HCT116 (cell line): ENCODE data around the gene NPPC. TPM values are rescaled to one million over a fixed set of nuclear protein-coding genes. Genes with fewer than 3 reads are reported as not detected.

Experiments
- ATAC-seq: fragments of 200-7000 bp; cut with Tn5 transposase; 2 replicates; pipeline ENCODE4 v1.9.1; 2020; ENCODE audit warnings: mild to moderate bottlenecking, moderate library complexity
- BruUV-seq: library from RNA; stranded (reverse); fragments of 400-500 nt; replicated peaks from 2 replicates; lab custom pipeline; 2021; lab: Mats Ljungman, UMichigan
- CTCF ChIA-PET: fragments of 300-600 bp; sonication (Branson Sonifier 250); formaldehyde crosslinking; loops from one replicate; lab custom pipeline; 2021; ENCODE audit warnings: antibody characterized with exemption; lab: Charles Lee
- POLR2A ChIA-PET: fragments of 300-600, 350-600 bp; sonication (Branson Sonifier 250); formaldehyde crosslinking; loops from one replicate; lab custom pipeline; 2021; ENCODE audit warnings: antibody characterized with exemption; lab: Charles Lee
- RAD21 ChIA-PET, 2 experiments: fragments of 300-600 bp; sonication (Branson Sonifier 250); formaldehyde crosslinking; loops; one replicate each; lab custom pipeline; 2023; ENCODE audit warnings: low total read pairs in 2 of 2; ENCODE audit not compliant: uncharacterized antibody in 2 of 2, unreplicated experiment in 2 of 2, low non-redundant PET in 1 of 2; lab: Charles Lee
- DNase-seq: peaks from one replicate; pipeline ENCODE4 v3.0.0-alpha.2; 2010; ENCODE audit warnings: low read depth, low spot score
- H2AFZ ChIP-seq: fragments of 200-600 bp; shearing (Covaris generic), sonication (generic); 2 replicates; pipeline ENCODE4 v1.6.1; 2017; ENCODE audit warnings: low read depth, mixed run types, mixed read lengths, antibody characterized with exemption, low read length; ENCODE audit not compliant: poor library complexity, severe bottlenecking
- H3K27ac ChIP-seq: 2 replicates; pipeline ENCODE4 v1.5.1; 2012; ENCODE audit warnings: low read depth, low read length
- H3K27me3 ChIP-seq: fragments of 200-600 bp; sonication (generic); 2 replicates; pipeline ENCODE4 v1.6.1; 2016; ENCODE audit warnings: mixed run types, low read length, mixed read lengths; ENCODE audit not compliant: insufficient read depth
- H3K36me3 ChIP-seq, 2 experiments: fragments of 200-500 bp in 1 of 2; fragments of 200-600 bp in 1 of 2; sonication (Bioruptor generic) in 1 of 2; sonication (generic) in 1 of 2; 2 replicates each; pipeline versions ENCODE4 v1.5.1 to v1.6.1; 2014 to 2016; ENCODE audit warnings: low read length in 2 of 2, inconsistent platforms in 1 of 2, mixed read lengths in 1 of 2, mixed run types in 1 of 2; ENCODE audit not compliant: insufficient read depth in 2 of 2, control insufficient read depth in 1 of 2
- H3K4me1 ChIP-seq, 2 experiments: fragments of 200-600 bp in 1 of 2; sonication (generic) in 1 of 2; 2 replicates each; pipeline versions ENCODE4 v1.5.1 to v1.6.1; 2012 to 2017; ENCODE audit warnings: low read length in 2 of 2, inconsistent platforms in 1 of 2, mild to moderate bottlenecking in 1 of 2, mixed read lengths in 1 of 2, mixed run types in 1 of 2, moderate library complexity in 1 of 2; ENCODE audit not compliant: insufficient read depth in 2 of 2, control insufficient read depth in 1 of 2
- H3K4me2 ChIP-seq: fragments of 200-600 bp; sonication (generic); 2 replicates; pipeline ENCODE4 v1.6.1; 2017; ENCODE audit warnings: mixed run types, low read length, mixed read lengths
- H3K4me3 ChIP-seq, 2 experiments: fragments of 200-600 bp in 1 of 2; sonication (generic) in 1 of 2; replicated peaks in 1 of 2; 2 replicates each; pipeline ENCODE4 v1.5.1; 2011 to 2016; ENCODE audit warnings: low read length in 2 of 2, control low read depth in 1 of 2, low read depth in 1 of 2, mild to moderate bottlenecking in 1 of 2, mixed read lengths in 1 of 2, mixed run types in 1 of 2
- H3K79me2 ChIP-seq: fragments of 200-600 bp; sonication (generic); 2 replicates; pipeline ENCODE4 v1.6.1; 2017; ENCODE audit warnings: mild to moderate bottlenecking, mixed run types, low read length, moderate library complexity, mixed read lengths; ENCODE audit not compliant: insufficient read depth
- H3K9ac ChIP-seq: fragments of 200-600 bp; sonication (generic); 2 replicates; pipeline ENCODE4 v1.6.1; 2016; ENCODE audit warnings: low read length, mixed read lengths
- H3K9me2 ChIP-seq: fragments of 200-600 bp; sonication (generic), shearing (Covaris generic); 2 replicates; pipeline ENCODE4 v1.6.1; 2017; ENCODE audit warnings: mixed run types, mild to moderate bottlenecking, moderate library complexity; ENCODE audit not compliant: insufficient read depth
- H3K9me3 ChIP-seq, 2 experiments: fragments of 200-500 bp in 1 of 2; fragments of 200-600 bp in 1 of 2; sonication (Bioruptor generic) in 1 of 2; sonication (generic) in 1 of 2; 2 replicates each; pipeline ENCODE4 v1.6.1; 2014 to 2017; ENCODE audit warnings: low read length in 2 of 2, mixed read lengths in 2 of 2, inconsistent platforms in 1 of 2, low read depth in 1 of 2, mild to moderate bottlenecking in 1 of 2, mixed run types in 1 of 2, moderate library complexity in 1 of 2; ENCODE audit not compliant: control insufficient read depth in 1 of 2, insufficient read depth in 1 of 2
- H4K20me1 ChIP-seq: fragments of 200-600 bp; sonication (generic), shearing (Covaris generic); 2 replicates; pipeline ENCODE4 v1.6.1; 2017; ENCODE audit warnings: mixed run types, mild to moderate bottlenecking, moderate library complexity; ENCODE audit not compliant: insufficient read depth
- CEBPB ChIP-seq: IDR thresholded peaks from 2 replicates; pipeline ENCODE4 v1.6.1; 2012; ENCODE audit warnings: low read depth
- EGR1 ChIP-seq: IDR thresholded peaks from 2 replicates; pipeline ENCODE4 v1.6.1; 2012; ENCODE audit warnings: low read depth
- ELF1 ChIP-seq: IDR thresholded peaks from 2 replicates; pipeline ENCODE4 v1.6.1; 2012; ENCODE audit warnings: low read depth, borderline replicate concordance
- EZH2 ChIP-seq: fragments of 200-600 bp; sonication (generic); IDR thresholded peaks from 2 replicates; pipeline ENCODE4 v1.6.1; 2017; ENCODE audit warnings: antibody characterized with exemption, mixed run types
- EZH2phosphoT487 ChIP-seq: fragments of 200-600 bp; IDR thresholded peaks from 2 replicates; pipeline ENCODE4 v1.6.1; 2018; ENCODE audit warnings: antibody characterized with exemption, borderline replicate concordance
- FOSL1 ChIP-seq: IDR thresholded peaks from 2 replicates; pipeline ENCODE4 v1.6.1; 2012; ENCODE audit warnings: low read depth
- JUND ChIP-seq: IDR thresholded peaks from 2 replicates; pipeline ENCODE4 v1.6.1; 2012
- POLR2A ChIP-seq: IDR thresholded peaks from 2 replicates; pipeline ENCODE4 v1.7.0; 2011; ENCODE audit warnings: borderline replicate concordance; ENCODE audit not compliant: insufficient read depth, insufficient read length; ENCODE audit errors: extremely low read depth
- POLR2AphosphoS5 ChIP-seq: IDR thresholded peaks from 2 replicates; pipeline ENCODE4 v1.6.1; 2011; ENCODE audit warnings: mild to moderate bottlenecking, low read depth, low read length, moderate library complexity
- RAD21 ChIP-seq: IDR thresholded peaks from 2 replicates; pipeline ENCODE4 v1.6.1; 2012; ENCODE audit warnings: low read depth, mild to moderate bottlenecking
- TCF7L2 ChIP-seq: IDR thresholded peaks from 2 replicates; pipeline ENCODE4 v1.7.0; 2011; ENCODE audit warnings: borderline replicate concordance, inconsistent platforms; ENCODE audit not compliant: insufficient read depth, insufficient read length; ENCODE audit errors: extremely low read depth
- ZNF274 ChIP-seq: fragments of 200-500 bp; sonication (Bioruptor generic); IDR thresholded peaks from 2 replicates; pipeline ENCODE4 v1.6.1; 2014; ENCODE audit warnings: mild to moderate bottlenecking, low read depth, low read length, inconsistent platforms
- intact Hi-C: fragments of 100-400 bp; cut with micrococcal nuclease; formaldehyde crosslinking; loops from 2 replicates; pipeline ENCODE4 v1.10.0; 2022
- total RNA-seq: library from RNA; stranded (reverse); gene quantifications from one replicate; pipeline ENCODE4 v1.2.1, GENCODE V29; 2021; ENCODE audit not compliant: unreplicated experiment
- TF ChIP-seq, protein P1 (sequence below), 3 experiments: fragments of 200-600 bp in 1 of 3; sonication (generic) in 1 of 3; IDR thresholded peaks in 2 of 3; conservative IDR thresholded peaks in 1 of 3; 2 replicates each; pipeline ENCODE4 v1.5.1; 2012 to 2017; ENCODE audit warnings: low read depth in 2 of 3, low read length in 2 of 3, antibody characterized with exemption in 1 of 3, borderline replicate concordance in 1 of 3, control low read depth in 1 of 3, mild to moderate bottlenecking in 1 of 3, mixed read lengths in 1 of 3, mixed run types in 1 of 3, moderate library complexity in 1 of 3; ENCODE audit not compliant: insufficient read depth in 1 of 3
- TF ChIP-seq, protein P2 (sequence below): IDR thresholded peaks from 2 replicates; pipeline ENCODE4 v1.6.1; 2012
- TF ChIP-seq, protein P3 (sequence below): IDR thresholded peaks from 2 replicates; pipeline ENCODE4 v1.6.1; 2012

The NPPC gene
- total RNA-seq, 1 experiment from 2014 or later, result 0.52 TPM

DNA sequence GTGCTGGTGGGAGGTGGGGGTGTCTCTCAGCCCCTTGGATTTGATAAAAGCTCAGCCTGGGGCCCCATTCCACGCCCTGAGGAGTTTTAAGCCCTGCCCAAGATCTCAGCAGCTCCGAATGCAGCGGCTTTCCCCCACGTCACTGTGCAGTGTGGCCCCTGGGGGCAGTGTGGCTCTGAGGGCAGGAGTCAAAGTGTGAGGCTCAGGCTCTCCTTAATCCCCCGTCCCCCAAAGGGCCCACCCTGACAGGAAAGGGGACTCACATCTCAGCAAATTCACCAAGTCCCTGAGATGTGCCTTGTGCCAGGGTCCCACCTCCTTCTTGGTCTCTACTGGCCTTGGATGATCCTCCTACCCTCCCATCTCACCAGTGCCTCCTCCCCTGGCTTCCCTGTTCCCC, 25.2 kb downstream of the NPPC start:
- Histone ChIP-seq H3K9me2 (no peaks in the 10 kb centered on the region), H3K27ac (no peak overlapping the region), H2AFZ (peak overlapping the region; percentile 96), H3K4me3 (peak overlapping the region; percentile 31 to 37), H3K9ac (peak overlapping the region; percentile 40), H3K4me2 (peak overlapping the region; percentile 69), H3K27me3 (no peaks in the 10 kb centered on the region), H3K79me2 (no peaks in the 10 kb centered on the region), H4K20me1 (no peaks in the 10 kb centered on the region), H3K9me3 (no peaks in the 10 kb centered on the region), H3K4me1 (peaks cover 7 to 22% of the 10 kb centered on the region in 2 experiments; a peak in 3 of 4 replicates), H3K36me3 (no peaks in the 10 kb centered on the region)
- BruUV-seq, result no TSS peak
- ATAC-seq, result peak; percentile 79
- TF ChIP-seq ELF1 (no peak), ZNF274 (no peak), JUND (no peak)
- TF ChIP-seq, protein P1, sequence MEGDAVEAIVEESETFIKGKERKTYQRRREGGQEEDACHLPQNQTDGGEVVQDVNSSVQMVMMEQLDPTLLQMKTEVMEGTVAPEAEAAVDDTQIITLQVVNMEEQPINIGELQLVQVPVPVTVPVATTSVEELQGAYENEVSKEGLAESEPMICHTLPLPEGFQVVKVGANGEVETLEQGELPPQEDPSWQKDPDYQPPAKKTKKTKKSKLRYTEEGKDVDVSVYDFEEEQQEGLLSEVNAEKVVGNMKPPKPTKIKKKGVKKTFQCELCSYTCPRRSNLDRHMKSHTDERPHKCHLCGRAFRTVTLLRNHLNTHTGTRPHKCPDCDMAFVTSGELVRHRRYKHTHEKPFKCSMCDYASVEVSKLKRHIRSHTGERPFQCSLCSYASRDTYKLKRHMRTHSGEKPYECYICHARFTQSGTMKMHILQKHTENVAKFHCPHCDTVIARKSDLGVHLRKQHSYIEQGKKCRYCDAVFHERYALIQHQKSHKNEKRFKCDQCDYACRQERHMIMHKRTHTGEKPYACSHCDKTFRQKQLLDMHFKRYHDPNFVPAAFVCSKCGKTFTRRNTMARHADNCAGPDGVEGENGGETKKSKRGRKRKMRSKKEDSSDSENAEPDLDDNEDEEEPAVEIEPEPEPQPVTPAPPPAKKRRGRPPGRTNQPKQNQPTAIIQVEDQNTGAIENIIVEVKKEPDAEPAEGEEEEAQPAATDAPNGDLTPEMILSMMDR (IDR thresholded peaks at IDR 0.05 in 2 of 3, conservative IDR thresholded peaks at IDR 0.05 in 1 of 3; ENCODE audit: borderline replicate concordance in 1 of 3, insufficient read depth in 1 of 3, low read depth in 2 of 3, low read length in 2 of 3), result peak in 1 of 3 experiments; percentile 51; a peak in 2 of 6 replicates
- ChIA-PET CTCF (interaction anchor here (0.7 to 3.6 kb wide), 40 partner anchors 9 to 611 kb away, joined by 3 to 39 read pairs (median 4); no protein-coding TSS in a partner anchor), RAD21 (interaction anchor here in 1 of 2 experiments (1.0 to 1.2 kb wide), 2 partner anchors 425 to 465 kb away, joined by 3 read pairs; no protein-coding TSS in a partner anchor), POLR2A (interaction anchor here (0.6 to 1.9 kb wide), 5 partner anchors 9 to 289 kb away, joined by 3 to 10 read pairs (median 3); no protein-coding TSS in a partner anchor)
- no peak for DNase-seq
- intact Hi-C loops, result loop anchor here (1.0 kb wide), 2 partner anchors 49 to 539 kb away; no protein-coding TSS in a partner anchor

DNA sequence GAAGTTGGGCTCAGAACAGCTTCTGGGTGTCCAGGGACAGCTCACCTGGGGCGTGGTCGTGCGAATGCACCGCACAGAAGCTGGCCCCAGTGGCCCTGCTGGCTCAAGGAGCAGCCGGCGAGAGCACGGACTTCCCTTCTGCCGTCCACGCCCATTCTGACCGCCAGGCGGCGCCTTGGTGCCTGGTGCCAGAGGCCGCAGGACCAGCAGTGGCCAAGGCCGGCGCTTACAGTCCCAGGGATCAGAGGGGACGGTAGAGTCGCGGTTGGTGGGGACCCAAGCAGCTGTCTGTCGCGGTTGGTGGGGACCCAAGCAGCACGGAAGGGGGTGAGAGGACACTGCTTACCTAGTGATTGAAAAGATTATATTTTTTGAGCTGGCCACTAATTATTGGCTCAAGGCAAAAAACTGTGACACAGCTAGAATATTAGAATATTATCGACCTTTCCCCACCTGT, 25.7 kb downstream of the NPPC start:
- Histone ChIP-seq H3K4me2 (peak overlapping the region; percentile 69), H3K9me2 (no peaks in the 10 kb centered on the region), H3K79me2 (no peaks in the 10 kb centered on the region), H3K4me1 (peaks cover 7 to 19% of the 10 kb centered on the region in 2 experiments; a peak in 3 of 4 replicates), H3K27ac (no peak overlapping the region), H3K9ac (peak overlapping the region; percentile 40), H3K36me3 (no peaks in the 10 kb centered on the region), H3K27me3 (no peaks in the 10 kb centered on the region), H3K4me3 (peak overlapping the region; percentile 31 to 37), H2AFZ (peak overlapping the region; percentile 98), H3K9me3 (no peaks in the 10 kb centered on the region), H4K20me1 (no peaks in the 10 kb centered on the region)
- peak; percentile 83 for DNase-seq
- intact Hi-C loops, result loop anchor here (1.0 kb wide), 2 partner anchors 48 to 540 kb away; no protein-coding TSS in a partner anchor
- ChIA-PET POLR2A (interaction anchor here (0.6 to 1.9 kb wide), 6 partner anchors 10 to 289 kb away, joined by 3 to 10 read pairs (median 3); no protein-coding TSS in a partner anchor), RAD21 (interaction anchor here in 1 of 2 experiments (0.6 to 1.2 kb wide), 3 partner anchors 10 to 465 kb away, joined by 3 read pairs; no protein-coding TSS in a partner anchor), CTCF (interaction anchor here (0.5 to 3.6 kb wide), 46 partner anchors 9 to 617 kb away, joined by 3 to 39 read pairs (median 4); no protein-coding TSS in a partner anchor)
- BruUV-seq, result no TSS peak
- peak; percentile 98 for ATAC-seq
- TF ChIP-seq EGR1, result no peak
- no peak for TF ChIP-seq FOSL1
- peak; percentile 43; the same call in 1 of the 2 replicates for TF ChIP-seq POLR2AphosphoS5
- peak; percentile 23 for TF ChIP-seq TCF7L2
- no peak for TF ChIP-seq CEBPB
- TF ChIP-seq, protein P2, sequence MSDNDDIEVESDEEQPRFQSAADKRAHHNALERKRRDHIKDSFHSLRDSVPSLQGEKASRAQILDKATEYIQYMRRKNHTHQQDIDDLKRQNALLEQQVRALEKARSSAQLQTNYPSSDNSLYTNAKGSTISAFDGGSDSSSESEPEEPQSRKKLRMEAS, result peak; percentile 58
- no peak for TF ChIP-seq EZH2phosphoT487
- peak; percentile 79 for TF ChIP-seq RAD21
- TF ChIP-seq EZH2, result no peak
- TF ChIP-seq, protein P3, sequence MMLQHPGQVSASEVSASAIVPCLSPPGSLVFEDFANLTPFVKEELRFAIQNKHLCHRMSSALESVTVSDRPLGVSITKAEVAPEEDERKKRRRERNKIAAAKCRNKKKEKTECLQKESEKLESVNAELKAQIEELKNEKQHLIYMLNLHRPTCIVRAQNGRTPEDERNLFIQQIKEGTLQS, result no peak
- TF ChIP-seq POLR2A, result no peak
